Measurements from ENCODE around the gene COL5A2.

DNA sequence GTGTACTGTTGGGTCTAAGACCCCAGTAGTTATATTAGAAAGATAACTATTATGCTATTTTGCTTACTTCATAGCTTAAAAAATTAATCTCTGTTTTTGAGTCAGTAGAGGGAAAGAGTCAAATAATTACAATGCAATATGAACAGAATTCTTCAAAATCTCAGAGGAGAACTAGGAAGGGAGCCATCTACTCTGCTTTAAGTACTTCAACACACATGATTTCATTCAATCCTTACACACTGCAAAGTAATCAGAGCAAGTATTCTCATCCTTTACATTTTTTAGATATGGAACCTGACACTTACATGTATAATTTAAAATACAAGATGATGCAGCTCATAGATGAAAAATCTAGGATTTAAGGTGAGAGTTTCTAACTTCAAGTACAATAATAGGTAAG, 27.7 kb downstream of the COL5A2 start:
- TF ChIP-seq CTCF (IDR thresholded peaks at IDR 0.05) (no peak), EP300 (IDR thresholded peaks at IDR 0.05) (no peak), POLR2A (IDR thresholded peaks at IDR 0.05) (no peak)
